Keratinocyte (primary cell): Measurements from ENCODE around the gene DCLRE1C.

ENCODE experiments used
- CTCF ChIP-seq, 3 experiments: IDR thresholded peaks in 1 of 3; conservative IDR thresholded peaks in 1 of 3; optimal IDR thresholded peaks in 1 of 3; 2 replicates in 2 of 3; 3 replicates in 1 of 3; pipeline versions ENCODE3 to v1.5.1; 2011; ENCODE audit warnings: low read length in 3 of 3, mild to moderate bottlenecking in 3 of 3, moderate library complexity in 2 of 3, control low read depth in 1 of 3, inconsistent platforms in 1 of 3; ENCODE audit not compliant: insufficient read depth in 2 of 3; ENCODE audit errors: extremely low read depth in 1 of 3
- EZH2 ChIP-seq: IDR thresholded peaks from one replicate; pipeline ENCODE4 v1.6.1; 2012; ENCODE audit warnings: inconsistent platforms, mild to moderate bottlenecking, low read length, moderate library complexity

- TF ChIP-seq CTCF (optimal IDR thresholded peaks at IDR 0.05 in 1 of 3, IDR thresholded peaks at IDR 0.05 in 1 of 3, conservative IDR thresholded peaks at IDR 0.05 in 1 of 3; ENCODE audit: extremely low read depth in 1 of 3, insufficient read depth in 2 of 3, low read length in 3 of 3) (no peak), EZH2 (no peak)
Measured at GRCh38 chr10:14947268-14947667, 6.6 kb downstream of the DCLRE1C start.
